HepG2 (cell line): ENCODE measurements around the gene NEDD4L. TPM values are rescaled to one million over a fixed set of nuclear protein-coding genes. Genes with fewer than 3 reads are reported as not detected.

Experiments
- CEBPG ChIP-seq: IDR thresholded peaks from 2 replicates; pipeline ENCODE4 v1.6.1; 2016
- CREM ChIP-seq, 2 experiments: sonication (generic) in 1 of 2; formaldehyde crosslinking in 1 of 2; IDR thresholded peaks; 2 replicates each; pipeline versions ENCODE4 v1.4.0 to v1.6.1; 2016 to 2020; ENCODE audit warnings: antibody characterized with exemption in 1 of 2, mild to moderate bottlenecking in 1 of 2, missing genetic modification reagents in 1 of 2
- HMG20A ChIP-seq: IDR thresholded peaks from 2 replicates; pipeline ENCODE4 v1.6.1; 2016; ENCODE audit warnings: borderline replicate concordance
- HNF4G ChIP-seq, 2 experiments: sonication (generic) in 1 of 2; formaldehyde crosslinking in 1 of 2; IDR thresholded peaks; 2 replicates each; pipeline versions ENCODE4 v1.4.0 to v1.6.1; 2011 to 2020; ENCODE audit warnings: borderline replicate concordance in 2 of 2, low read depth in 2 of 2, mild to moderate bottlenecking in 2 of 2, low read length in 1 of 2, missing genetic modification reagents in 1 of 2, moderate library complexity in 1 of 2
- ISL2 ChIP-seq: sonication (generic); formaldehyde crosslinking; IDR thresholded peaks from 2 replicates; pipeline ENCODE4 v1.5.0; 2020; ENCODE audit warnings: missing genetic modification reagents
- KDM5A ChIP-seq: fragments of 200-600 bp; sonication (generic); IDR thresholded peaks from 2 replicates; pipeline ENCODE4 v1.7.0; 2018; ENCODE audit warnings: antibody characterized with exemption, mild to moderate bottlenecking, low read length, borderline replicate concordance
- KDM6A ChIP-seq: IDR thresholded peaks from 2 replicates; pipeline ENCODE4 v1.6.1; 2016; ENCODE audit warnings: low read depth
- MXI1 ChIP-seq: IDR thresholded peaks from 3 replicates; pipeline ENCODE4 v1.6.1; 2012; ENCODE audit warnings: low read depth, low read length, inconsistent platforms, borderline replicate concordance
- NCOA2 ChIP-seq: sonication (generic); formaldehyde crosslinking; IDR thresholded peaks from 2 replicates; pipeline ENCODE4 v1.8.0; 2022; ENCODE audit warnings: inconsistent platforms
- NCOR1 ChIP-seq: fragments of 200-600 bp; sonication (generic); IDR thresholded peaks from 2 replicates; pipeline ENCODE4 v1.7.0; 2017; ENCODE audit warnings: antibody characterized with exemption, low read length, borderline replicate concordance
- SOX13 ChIP-seq, 3 experiments: fragments of 450-650 bp in 1 of 3; sonication (generic) in 1 of 3; formaldehyde crosslinking in 1 of 3; IDR thresholded peaks in 2 of 3; conservative IDR thresholded peaks in 1 of 3; 2 replicates each; pipeline versions ENCODE4 v1.5.0 to v1.6.1; 2016 to 2020; ENCODE audit warnings: antibody characterized with exemption in 1 of 3, mild to moderate bottlenecking in 1 of 3, missing compliant biosample characterization in 1 of 3, missing genetic modification reagents in 1 of 3, moderate library complexity in 1 of 3
- SOX6 ChIP-seq, 2 experiments: fragments of 450-650 bp in 1 of 2; sonication (generic) in 1 of 2; formaldehyde crosslinking in 1 of 2; IDR thresholded peaks; 2 replicates each; pipeline versions ENCODE4 v1.4.0 to v1.6.1; 2017 to 2020; ENCODE audit warnings: antibody characterized with exemption in 1 of 2, mild to moderate bottlenecking in 1 of 2, missing genetic modification reagents in 1 of 2
- TARDBP ChIP-seq: sonication (generic); formaldehyde crosslinking; IDR thresholded peaks from 2 replicates; pipeline ENCODE4 v1.8.0; 2022; ENCODE audit warnings: mild to moderate bottlenecking, missing genetic modification reagents
- TCF7L2 ChIP-seq: IDR thresholded peaks from 2 replicates; pipeline ENCODE4 v1.6.1; 2011; ENCODE audit warnings: mild to moderate bottlenecking, low read depth, low read length, moderate library complexity
- ZNF891 ChIP-seq: sonication (generic); formaldehyde crosslinking; IDR thresholded peaks from 2 replicates; pipeline ENCODE4 v1.5.0; 2020; ENCODE audit warnings: mild to moderate bottlenecking, missing genetic modification reagents
- polyA plus RNA-seq, 8 experiments: library from polyadenylated mRNA; depleted of rRNA in 3 of 8; stranded (reverse) in 7 of 8; unstranded in 1 of 8; fragments of >200 nt; fragmentation: Illumina TruSeq in 4 of 8; extraction: Trizol in 4 of 8; gene quantifications; 2 replicates each; pipeline versions ENCODE4 v1.2.1 to v1.2.3, GENCODE V29; 2011 to 2016; ENCODE audit warnings: low read depth in 4 of 8, missing spikeins in 1 of 8, mixed read lengths in 1 of 8; ENCODE audit not compliant: insufficient read depth in 1 of 8
- total RNA-seq, 5 experiments: library from RNA; depleted of rRNA; stranded (reverse); fragments of >200 nt; fragmentation: Illumina TruSeq; extraction: Trizol; gene quantifications; 2 replicates each; pipeline ENCODE4 v1.2.3, GENCODE V29; 2016; ENCODE audit warnings: low read depth in 1 of 5
- TF ChIP-seq, protein P1 (sequence below): sonication (generic); formaldehyde crosslinking; IDR thresholded peaks from 2 replicates; pipeline ENCODE4 v1.5.0; 2020; ENCODE audit warnings: mild to moderate bottlenecking, missing genetic modification reagents
- TF ChIP-seq, protein P2 (sequence below): IDR thresholded peaks from 2 replicates; pipeline ENCODE4 v1.6.1; 2012; ENCODE audit warnings: low read depth, low read length, improper control_type of control experiment
- TF ChIP-seq, protein P3 (sequence below): sonication (generic); formaldehyde crosslinking; IDR thresholded peaks from 2 replicates; pipeline ENCODE4 v1.9.0; 2021; ENCODE audit warnings: mild to moderate bottlenecking, missing genetic modification reagents

NEDD4L gene
- total and polyA plus RNA-seq, 2 of the 13 experiments (the other 11 are each of a cell fraction or from before 2014, with no cell fraction given) = 168 to 390 TPM

DNA sequence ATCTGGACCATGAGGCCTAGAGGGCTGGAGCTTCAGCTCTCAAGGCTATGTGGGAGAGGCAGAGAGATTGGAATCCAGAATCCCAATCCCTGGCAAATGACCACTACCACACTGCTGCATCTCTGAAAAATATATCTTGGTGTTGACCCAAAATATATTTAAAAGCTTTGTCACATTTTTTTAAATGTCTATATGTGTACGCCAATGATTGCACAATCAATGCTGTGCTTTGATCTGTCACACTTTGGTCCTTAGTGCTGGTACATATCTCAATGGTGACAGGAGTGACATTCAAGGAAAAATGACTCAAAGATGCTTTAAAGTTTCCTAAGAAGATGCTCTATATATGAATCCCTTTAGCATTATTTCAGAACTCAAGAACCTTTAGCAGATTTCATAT lies 31.7 kb upstream of the NEDD4L start (continued):
- TF ChIP-seq, protein P1, sequence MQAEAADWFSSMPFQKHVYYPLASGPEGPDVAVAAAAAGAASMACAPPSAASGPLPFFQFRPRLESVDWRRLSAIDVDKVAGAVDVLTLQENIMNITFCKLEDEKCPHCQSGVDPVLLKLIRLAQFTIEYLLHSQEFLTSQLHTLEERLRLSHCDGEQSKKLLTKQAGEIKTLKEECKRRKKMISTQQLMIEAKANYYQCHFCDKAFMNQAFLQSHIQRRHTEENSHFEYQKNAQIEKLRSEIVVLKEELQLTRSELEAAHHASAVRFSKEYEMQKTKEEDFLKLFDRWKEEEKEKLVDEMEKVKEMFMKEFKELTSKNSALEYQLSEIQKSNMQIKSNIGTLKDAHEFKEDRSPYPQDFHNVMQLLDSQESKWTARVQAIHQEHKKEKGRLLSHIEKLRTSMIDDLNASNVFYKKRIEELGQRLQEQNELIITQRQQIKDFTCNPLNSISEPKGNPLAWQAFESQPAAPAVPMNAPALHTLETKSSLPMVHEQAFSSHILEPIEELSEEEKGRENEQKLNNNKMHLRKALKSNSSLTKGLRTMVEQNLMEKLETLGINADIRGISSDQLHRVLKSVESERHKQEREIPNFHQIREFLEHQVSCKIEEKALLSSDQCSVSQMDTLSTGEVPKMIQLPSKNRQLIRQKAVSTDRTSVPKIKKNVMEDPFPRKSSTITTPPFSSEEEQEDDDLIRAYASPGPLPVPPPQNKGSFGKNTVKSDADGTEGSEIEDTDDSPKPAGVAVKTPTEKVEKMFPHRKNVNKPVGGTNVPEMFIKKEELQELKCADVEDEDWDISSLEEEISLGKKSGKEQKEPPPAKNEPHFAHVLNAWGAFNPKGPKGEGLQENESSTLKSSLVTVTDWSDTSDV = no peak
- peak; percentile 52 for TF ChIP-seq SOX13 (IDR thresholded peaks at IDR 0.05)
- TF ChIP-seq SOX13 (CRISPR knock-in tag; conservative IDR thresholded peaks at IDR 0.05 in 1 of 2, IDR thresholded peaks at IDR 0.05 in 1 of 2) = peak in 1 of 2 experiments; percentile 95; a peak in 2 of 4 replicates
- TF ChIP-seq KDM5A = no peak
- TF ChIP-seq SOX6 (IDR thresholded peaks at IDR 0.05) = no peak
- TF ChIP-seq SOX6 (CRISPR knock-in tag; IDR thresholded peaks at IDR 0.05) = peak; percentile 90
- peak; percentile 22; the same call in 1 of the 2 replicates for TF ChIP-seq HNF4G (IDR thresholded peaks at IDR 0.05; ENCODE audit: borderline replicate concordance, low read depth, low read length)
- no peak for TF ChIP-seq HNF4G (CRISPR knock-in tag; IDR thresholded peaks at IDR 0.05; ENCODE audit: borderline replicate concordance, low read depth)
- TF ChIP-seq ZNF891 (CRISPR knock-in tag) = no peak
- TF ChIP-seq MXI1 = 0 out of 3 replicates have a peak, but pooled peaks have one; percentile 5
- peak; percentile 41; the same call in 1 of the 2 replicates for TF ChIP-seq TARDBP
- TF ChIP-seq ISL2 (CRISPR knock-in tag) = peak; percentile 89
- TF ChIP-seq, protein P2, sequence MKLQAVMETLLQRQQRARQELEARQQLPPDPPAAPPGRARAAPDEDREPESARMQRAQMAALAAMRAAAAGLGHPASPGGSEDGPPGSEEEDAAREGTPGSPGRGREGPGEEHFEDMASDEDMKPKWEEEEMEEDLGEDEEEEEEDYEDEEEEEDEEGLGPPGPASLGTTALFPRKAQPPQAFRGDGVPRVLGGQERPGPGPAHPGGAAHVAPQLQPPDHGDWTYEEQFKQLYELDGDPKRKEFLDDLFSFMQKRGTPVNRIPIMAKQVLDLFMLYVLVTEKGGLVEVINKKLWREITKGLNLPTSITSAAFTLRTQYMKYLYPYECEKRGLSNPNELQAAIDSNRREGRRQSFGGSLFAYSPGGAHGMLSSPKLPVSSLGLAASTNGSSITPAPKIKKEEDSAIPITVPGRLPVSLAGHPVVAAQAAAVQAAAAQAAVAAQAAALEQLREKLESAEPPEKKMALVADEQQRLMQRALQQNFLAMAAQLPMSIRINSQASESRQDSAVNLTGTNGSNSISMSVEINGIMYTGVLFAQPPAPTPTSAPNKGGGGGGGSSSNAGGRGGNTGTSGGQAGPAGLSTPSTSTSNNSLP = peak; percentile 72
- TF ChIP-seq CEBPG (CRISPR knock-in tag) = peak; percentile 98
- TF ChIP-seq CREM (IDR thresholded peaks at IDR 0.05) = peak; percentile 73
- no peak for TF ChIP-seq CREM (CRISPR knock-in tag; IDR thresholded peaks at IDR 0.05)
- TF ChIP-seq, protein P3, sequence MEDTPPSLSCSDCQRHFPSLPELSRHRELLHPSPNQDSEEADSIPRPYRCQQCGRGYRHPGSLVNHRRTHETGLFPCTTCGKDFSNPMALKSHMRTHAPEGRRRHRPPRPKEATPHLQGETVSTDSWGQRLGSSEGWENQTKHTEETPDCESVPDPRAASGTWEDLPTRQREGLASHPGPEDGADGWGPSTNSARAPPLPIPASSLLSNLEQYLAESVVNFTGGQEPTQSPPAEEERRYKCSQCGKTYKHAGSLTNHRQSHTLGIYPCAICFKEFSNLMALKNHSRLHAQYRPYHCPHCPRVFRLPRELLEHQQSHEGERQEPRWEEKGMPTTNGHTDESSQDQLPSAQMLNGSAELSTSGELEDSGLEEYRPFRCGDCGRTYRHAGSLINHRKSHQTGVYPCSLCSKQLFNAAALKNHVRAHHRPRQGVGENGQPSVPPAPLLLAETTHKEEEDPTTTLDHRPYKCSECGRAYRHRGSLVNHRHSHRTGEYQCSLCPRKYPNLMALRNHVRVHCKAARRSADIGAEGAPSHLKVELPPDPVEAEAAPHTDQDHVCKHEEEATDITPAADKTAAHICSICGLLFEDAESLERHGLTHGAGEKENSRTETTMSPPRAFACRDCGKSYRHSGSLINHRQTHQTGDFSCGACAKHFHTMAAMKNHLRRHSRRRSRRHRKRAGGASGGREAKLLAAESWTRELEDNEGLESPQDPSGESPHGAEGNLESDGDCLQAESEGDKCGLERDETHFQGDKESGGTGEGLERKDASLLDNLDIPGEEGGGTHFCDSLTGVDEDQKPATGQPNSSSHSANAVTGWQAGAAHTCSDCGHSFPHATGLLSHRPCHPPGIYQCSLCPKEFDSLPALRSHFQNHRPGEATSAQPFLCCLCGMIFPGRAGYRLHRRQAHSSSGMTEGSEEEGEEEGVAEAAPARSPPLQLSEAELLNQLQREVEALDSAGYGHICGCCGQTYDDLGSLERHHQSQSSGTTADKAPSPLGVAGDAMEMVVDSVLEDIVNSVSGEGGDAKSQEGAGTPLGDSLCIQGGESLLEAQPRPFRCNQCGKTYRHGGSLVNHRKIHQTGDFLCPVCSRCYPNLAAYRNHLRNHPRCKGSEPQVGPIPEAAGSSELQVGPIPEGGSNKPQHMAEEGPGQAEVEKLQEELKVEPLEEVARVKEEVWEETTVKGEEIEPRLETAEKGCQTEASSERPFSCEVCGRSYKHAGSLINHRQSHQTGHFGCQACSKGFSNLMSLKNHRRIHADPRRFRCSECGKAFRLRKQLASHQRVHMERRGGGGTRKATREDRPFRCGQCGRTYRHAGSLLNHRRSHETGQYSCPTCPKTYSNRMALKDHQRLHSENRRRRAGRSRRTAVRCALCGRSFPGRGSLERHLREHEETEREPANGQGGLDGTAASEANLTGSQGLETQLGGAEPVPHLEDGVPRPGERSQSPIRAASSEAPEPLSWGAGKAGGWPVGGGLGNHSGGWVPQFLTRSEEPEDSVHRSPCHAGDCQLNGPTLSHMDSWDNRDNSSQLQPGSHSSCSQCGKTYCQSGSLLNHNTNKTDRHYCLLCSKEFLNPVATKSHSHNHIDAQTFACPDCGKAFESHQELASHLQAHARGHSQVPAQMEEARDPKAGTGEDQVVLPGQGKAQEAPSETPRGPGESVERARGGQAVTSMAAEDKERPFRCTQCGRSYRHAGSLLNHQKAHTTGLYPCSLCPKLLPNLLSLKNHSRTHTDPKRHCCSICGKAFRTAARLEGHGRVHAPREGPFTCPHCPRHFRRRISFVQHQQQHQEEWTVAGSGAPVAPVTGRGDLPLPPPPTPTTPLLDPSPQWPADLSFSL (CRISPR knock-in tag) = no peak
- peak; percentile 77 for TF ChIP-seq NCOA2 (CRISPR knock-in tag)
- 0 out of 2 replicates have a peak, but pooled peaks have one; percentile 35 for TF ChIP-seq KDM6A (CRISPR knock-in tag)
- TF ChIP-seq TCF7L2 = peak; percentile 30; the same call in 1 of the 2 replicates
- peak; percentile 90; the same call in 1 of the 2 replicates for TF ChIP-seq HMG20A (CRISPR knock-in tag)
- TF ChIP-seq NCOR1 = peak; percentile 64; the same call in 1 of the 2 replicates
